Progenitor cell of endocrine pancreas (in vitro differentiated cells): ENCODE measurements around the gene EFEMP2. TPM values are rescaled to one million over a fixed set of nuclear protein-coding genes. Genes with fewer than 3 reads are reported as not detected.

Experiments used
- DNase-seq: peaks from one replicate; pipeline ENCODE4 v3.0.0; 2021; ENCODE audit warnings: low spot score; ENCODE audit not compliant: unreplicated experiment
- H3K27ac Mint-ChIP-seq: 2 replicates; pipeline ENCODE4 v1.8.0; 2021; ENCODE audit warnings: mild to moderate bottlenecking, moderate library complexity, mixed read lengths
- H3K27me3 Mint-ChIP-seq: 2 replicates; pipeline ENCODE4 v1.8.0; 2021; ENCODE audit warnings: mixed read lengths
- H3K36me3 Mint-ChIP-seq: 2 replicates; pipeline ENCODE4 v1.8.0; 2022; ENCODE audit warnings: mixed read lengths; ENCODE audit not compliant: insufficient read depth
- H3K4me1 Mint-ChIP-seq: 2 replicates; pipeline ENCODE4 v1.8.0; 2021; ENCODE audit warnings: low read depth, mixed read lengths
- H3K4me3 Mint-ChIP-seq: 2 replicates; pipeline ENCODE4 v1.8.0; 2021; ENCODE audit warnings: low read depth, mild to moderate bottlenecking, moderate library complexity, mixed read lengths
- H3K9me3 Mint-ChIP-seq: 2 replicates; pipeline ENCODE4 v1.8.0; 2021; ENCODE audit warnings: low read depth, mixed read lengths
- CTCF ChIP-seq: fragments of 200-600 bp; sonication (generic); IDR thresholded peaks from one replicate; pipeline ENCODE4 v1.5.0; 2021; ENCODE audit warnings: antibody characterized with exemption, mild to moderate bottlenecking; ENCODE audit not compliant: unreplicated experiment
- total RNA-seq: library from RNA; stranded (reverse); gene quantifications from 2 replicates; pipeline ENCODE4 v1.2.1, GENCODE V29; 2021

Gene EFEMP2
- total RNA-seq, 1 donor from 2014 or later: 90.5 TPM

GRCh38 chr11:65882120-65883057, 9.8 kb upstream of the EFEMP2 start:
- Mint-ChIP-seq H3K4me1 (peaks cover 9% of the 10 kb centered on the region), H3K9me3 (no peaks in the 10 kb centered on the region), H3K36me3 (peaks cover 6% of the 10 kb centered on the region), H3K27ac (no peak overlapping the region), H3K4me3 (no peak overlapping the region), H3K27me3 (no peaks in the 10 kb centered on the region)
- no peak for DNase-seq
- no peak for TF ChIP-seq CTCF

- H3K27me3 Mint-ChIP-seq: no peaks in the 10 kb centered on the region
- no peak overlapping the region for H3K27ac Mint-ChIP-seq
- no peak for TF ChIP-seq CTCF
- no peaks in the 10 kb centered on the region for H3K9me3 Mint-ChIP-seq
- H3K36me3 Mint-ChIP-seq: peaks cover 5% of the 10 kb centered on the region
- H3K4me3 Mint-ChIP-seq: no peak overlapping the region
- no peaks in the 10 kb centered on the region for H3K4me1 Mint-ChIP-seq
- no peak for DNase-seq
These were observed 8.3 kb upstream of the EFEMP2 start for GRCh38 chr11:65880844-65881421.

- no peak for TF ChIP-seq CTCF
These were observed 7.4 kb upstream of the EFEMP2 start for GRCh38 chr11:65880027-65880426.

GRCh38 chr11:65879617-65880016, 7.0 kb upstream of the EFEMP2 start, which contains the start of gene CTSW:
CTSW (plus strand) TSS chr11:65879837; CDS start chr11:65879855, 18 bp downstream.
- H3K36me3 Mint-ChIP-seq: peaks cover 3% of the 10 kb centered on the region
- H3K4me1 Mint-ChIP-seq: no peaks in the 10 kb centered on the region
- H3K4me3 Mint-ChIP-seq: no peak within 1 kb of the TSS
- H3K27me3 Mint-ChIP-seq: no peaks in the 10 kb centered on the region
- no peak within 1 kb of the TSS for H3K27ac Mint-ChIP-seq
- no peaks in the 10 kb centered on the region for H3K9me3 Mint-ChIP-seq
- TF ChIP-seq CTCF: no peak
- DNase-seq: no peak

More at GRCh38 chr11:65880027-65880426, 7.4 kb upstream of the EFEMP2 start:
- H3K4me3 Mint-ChIP-seq: no peak overlapping the region
- no peaks in the 10 kb centered on the region for H3K4me1 Mint-ChIP-seq
- no peak overlapping the region for H3K27ac Mint-ChIP-seq
- no peaks in the 10 kb centered on the region for H3K27me3 Mint-ChIP-seq
- peaks cover 5% of the 10 kb centered on the region for H3K36me3 Mint-ChIP-seq
- no peaks in the 10 kb centered on the region for H3K9me3 Mint-ChIP-seq
- DNase-seq: no peak

- Mint-ChIP-seq H3K4me1 (peaks cover 7% of the 10 kb centered on the region), H3K27ac (peak overlapping the region; percentile 70)
These were observed 937 bp upstream of the EFEMP2 start for GRCh38 chr11:65873318-65874156.

More at GRCh38 chr11:65873318-65874156, 937 bp upstream of the EFEMP2 start:
- peak; percentile 94 for DNase-seq
- H3K27me3 Mint-ChIP-seq: no peaks in the 10 kb centered on the region
- H3K4me3 Mint-ChIP-seq: peak overlapping the region; percentile 92
- H3K36me3 Mint-ChIP-seq: no peaks in the 10 kb centered on the region
- no peak for TF ChIP-seq CTCF
- no peaks in the 10 kb centered on the region for H3K9me3 Mint-ChIP-seq
